HEK293T (cell line): ENCODE measurements around the gene TP63.

Experiments used
- ARNT ChIP-seq: fragments of 450-650 bp; IDR thresholded peaks from 2 replicates; pipeline ENCODE4 v1.6.1; 2017; ENCODE audit warnings: mild to moderate bottlenecking
- BHLHE40 ChIP-seq: fragments of 450-650 bp; IDR thresholded peaks from 2 replicates; pipeline ENCODE4 v1.6.1; 2016; ENCODE audit warnings: mild to moderate bottlenecking, moderate library complexity, borderline replicate concordance
- ELF4 ChIP-seq: fragments of 450-650 bp; IDR thresholded peaks from 2 replicates; pipeline ENCODE4 v1.6.1; 2017; ENCODE audit warnings: antibody characterized with exemption
- FOXA1 ChIP-seq: fragments of 450-650 bp; IDR thresholded peaks from 2 replicates; pipeline ENCODE4 v1.6.1; 2016; ENCODE audit warnings: mild to moderate bottlenecking
- FOXK2 ChIP-seq: fragments of 450-650 bp; IDR thresholded peaks from 2 replicates; pipeline ENCODE4 v1.6.1; 2016; ENCODE audit warnings: mild to moderate bottlenecking
- FOXM1 ChIP-seq: fragments of 450-650 bp; IDR thresholded peaks from 2 replicates; pipeline ENCODE4 v1.6.1; 2017; ENCODE audit warnings: mild to moderate bottlenecking, borderline replicate concordance
- HDGF ChIP-seq: fragments of 450-650 bp; IDR thresholded peaks from 2 replicates; pipeline ENCODE4 v1.6.1; 2017; ENCODE audit warnings: antibody characterized with exemption, borderline replicate concordance
- LEF1 ChIP-seq: fragments of 450-650 bp; IDR thresholded peaks from 2 replicates; pipeline ENCODE4 v1.6.1; 2017; ENCODE audit warnings: mild to moderate bottlenecking, borderline replicate concordance
- NFRKB ChIP-seq: fragments of 450-650 bp; IDR thresholded peaks from 2 replicates; pipeline ENCODE4 v1.6.1; 2016; ENCODE audit warnings: mild to moderate bottlenecking, moderate library complexity
- SP1 ChIP-seq: fragments of 450-650 bp; IDR thresholded peaks from 2 replicates; pipeline ENCODE4 v1.6.1; 2017
- SUZ12 ChIP-seq: fragments of 450-650 bp; IDR thresholded peaks from 2 replicates; pipeline ENCODE4 v1.6.1; 2016; ENCODE audit warnings: mild to moderate bottlenecking
- TARDBP ChIP-seq: fragments of 450-650 bp; IDR thresholded peaks from 2 replicates; pipeline ENCODE4 v1.6.1; 2016
- ZNF384 ChIP-seq: fragments of 450-650 bp; IDR thresholded peaks from 2 replicates; pipeline ENCODE4 v1.6.1; 2016
- TF ChIP-seq, protein P1 (sequence below): fragments of 450-650 bp; IDR thresholded peaks from 2 replicates; pipeline ENCODE4 v1.6.1; 2016

DNA sequence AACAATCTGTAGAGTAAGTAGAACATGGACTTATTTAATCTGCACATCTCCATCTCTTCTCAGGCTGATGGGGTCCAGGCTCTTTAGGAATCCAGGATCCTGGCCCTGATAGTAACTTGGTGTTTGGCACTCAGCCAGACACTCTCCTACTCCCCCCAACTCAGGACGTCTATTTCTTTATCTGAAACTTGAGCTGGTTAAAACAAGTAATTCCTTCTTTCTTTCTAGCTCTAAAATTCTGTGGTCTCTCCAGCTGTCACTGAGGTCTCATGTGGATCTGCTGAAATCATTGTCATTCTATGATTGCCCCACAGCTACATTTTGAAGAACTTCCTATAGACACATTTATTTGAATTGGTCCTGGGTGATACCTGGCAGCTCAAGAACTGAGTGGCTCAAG, 59.0 kb downstream of the TP63 start:
- TF ChIP-seq SP1 (no peak), BHLHE40 (no peak), FOXK2 (no peak), ZNF384 (no peak), TARDBP (no peak), SUZ12 (no peak), LEF1 (no peak), NFRKB (no peak), ELF4 (no peak), FOXM1 (no peak), FOXA1 (no peak), HDGF (no peak), ARNT (no peak)
- TF ChIP-seq, protein P1, sequence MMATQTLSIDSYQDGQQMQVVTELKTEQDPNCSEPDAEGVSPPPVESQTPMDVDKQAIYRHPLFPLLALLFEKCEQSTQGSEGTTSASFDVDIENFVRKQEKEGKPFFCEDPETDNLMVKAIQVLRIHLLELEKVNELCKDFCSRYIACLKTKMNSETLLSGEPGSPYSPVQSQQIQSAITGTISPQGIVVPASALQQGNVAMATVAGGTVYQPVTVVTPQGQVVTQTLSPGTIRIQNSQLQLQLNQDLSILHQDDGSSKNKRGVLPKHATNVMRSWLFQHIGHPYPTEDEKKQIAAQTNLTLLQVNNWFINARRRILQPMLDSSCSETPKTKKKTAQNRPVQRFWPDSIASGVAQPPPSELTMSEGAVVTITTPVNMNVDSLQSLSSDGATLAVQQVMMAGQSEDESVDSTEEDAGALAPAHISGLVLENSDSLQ: no peak
